HepG2 (cell line): ENCODE results near the gene VPS52. TPM values are rescaled to one million over a fixed set of nuclear protein-coding genes. Genes with fewer than 3 reads are reported as not detected.

ENCODE experiments used
- AGO2 ChIP-seq: fragments of 200-400 bp; formaldehyde crosslinking; optimal IDR thresholded peaks from 2 replicates; pipeline ENCODE3; 2017; ENCODE audit warnings: mild to moderate bottlenecking, low read depth, low read length, moderate library complexity
- ARID2 ChIP-seq: sonication (generic); formaldehyde crosslinking; IDR thresholded peaks from 2 replicates; pipeline ENCODE4 v1.8.1; 2022; ENCODE audit warnings: mild to moderate bottlenecking, missing genetic modification reagents, borderline replicate concordance
- CBX5 ChIP-seq: sonication (generic); formaldehyde crosslinking; IDR thresholded peaks from 2 replicates; pipeline ENCODE4 v1.4.0; 2020; ENCODE audit warnings: missing genetic modification reagents, borderline replicate concordance
- CENPX ChIP-seq: sonication (generic); formaldehyde crosslinking; IDR thresholded peaks from 2 replicates; pipeline ENCODE4 v1.9.0; 2021; ENCODE audit warnings: mild to moderate bottlenecking, missing genetic modification reagents, moderate library complexity
- E2F2 ChIP-seq: sonication (generic); formaldehyde crosslinking; IDR thresholded peaks from 2 replicates; pipeline ENCODE4 v1.4.0; 2020; ENCODE audit warnings: missing genetic modification reagents, borderline replicate concordance
- GZF1 ChIP-seq: sonication (generic); formaldehyde crosslinking; IDR thresholded peaks from 2 replicates; pipeline ENCODE4 v1.5.1; 2020; ENCODE audit warnings: mild to moderate bottlenecking, missing genetic modification reagents
- HNF1B ChIP-seq: sonication (generic); formaldehyde crosslinking; IDR thresholded peaks from 2 replicates; pipeline ENCODE4 v1.5.1; 2020; ENCODE audit warnings: mild to moderate bottlenecking, moderate library complexity, missing genetic modification reagents
- KDM2A ChIP-seq: sonication (generic); formaldehyde crosslinking; IDR thresholded peaks from 2 replicates; pipeline ENCODE4 v1.4.0; 2020; ENCODE audit warnings: low read depth, missing genetic modification reagents, borderline replicate concordance
- MEF2D ChIP-seq: sonication (generic); formaldehyde crosslinking; IDR thresholded peaks from 2 replicates; pipeline ENCODE4 v1.5.1; 2020; ENCODE audit warnings: mild to moderate bottlenecking, missing genetic modification reagents
- NR1H2 ChIP-seq: sonication (generic); formaldehyde crosslinking; IDR thresholded peaks from 2 replicates; pipeline ENCODE4 v1.8.1; 2022; ENCODE audit warnings: low read depth, missing genetic modification reagents, borderline replicate concordance
- PHF8 ChIP-seq: sonication (generic); formaldehyde crosslinking; IDR thresholded peaks from 2 replicates; pipeline ENCODE4 v1.5.0; 2020; ENCODE audit warnings: missing genetic modification reagents
- PRDM4 ChIP-seq: sonication (generic); formaldehyde crosslinking; IDR thresholded peaks from 2 replicates; pipeline ENCODE4 v1.9.0; 2021; ENCODE audit warnings: missing genetic modification reagents, borderline replicate concordance
- REPIN1 ChIP-seq: sonication (generic); formaldehyde crosslinking; IDR thresholded peaks from 2 replicates; pipeline ENCODE4 v1.8.0; 2022; ENCODE audit warnings: missing genetic modification reagents, low read depth, mild to moderate bottlenecking, borderline replicate concordance
- RFXAP ChIP-seq: sonication (generic); formaldehyde crosslinking; IDR thresholded peaks from 2 replicates; pipeline ENCODE4 v1.4.0; 2020; ENCODE audit warnings: missing genetic modification reagents, borderline replicate concordance
- SUZ12 ChIP-seq: fragments of 150-350 bp; IDR thresholded peaks from 2 replicates; pipeline ENCODE4 v1.6.1; 2014; ENCODE audit warnings: low read depth, low read length
- TBX2 ChIP-seq: sonication (generic); formaldehyde crosslinking; IDR thresholded peaks from 2 replicates; pipeline ENCODE4 v1.5.0; 2020; ENCODE audit warnings: missing genetic modification reagents, mild to moderate bottlenecking, borderline replicate concordance
- TMF1 ChIP-seq: sonication (generic); formaldehyde crosslinking; IDR thresholded peaks from 2 replicates; pipeline ENCODE4 v1.8.1; 2022; ENCODE audit warnings: low read depth, missing genetic modification reagents
- ZNF24 ChIP-seq: fragments of 450-650 bp; IDR thresholded peaks from 2 replicates; pipeline ENCODE4 v1.6.1; 2017; ENCODE audit warnings: antibody characterized with exemption, mild to moderate bottlenecking
- ZNF441 ChIP-seq: sonication (generic); formaldehyde crosslinking; IDR thresholded peaks from 2 replicates; pipeline ENCODE4 v1.7.0; 2021; ENCODE audit warnings: missing genetic modification reagents, borderline replicate concordance
- ZNF530 ChIP-seq: sonication (generic); formaldehyde crosslinking; IDR thresholded peaks from 2 replicates; pipeline ENCODE4 v1.5.0; 2020; ENCODE audit warnings: low read depth, mild to moderate bottlenecking, missing genetic modification reagents
- polyA plus RNA-seq, 8 experiments: library from polyadenylated mRNA; depleted of rRNA in 3 of 8; stranded (reverse) in 7 of 8; unstranded in 1 of 8; fragments of >200 nt; fragmentation: Illumina TruSeq in 4 of 8; extraction: Trizol in 4 of 8; gene quantifications; 2 replicates each; pipeline versions ENCODE4 v1.2.1 to v1.2.3, GENCODE V29; 2011 to 2016; ENCODE audit warnings: low read depth in 4 of 8, missing spikeins in 1 of 8, mixed read lengths in 1 of 8; ENCODE audit not compliant: insufficient read depth in 1 of 8
- total RNA-seq, 5 experiments: library from RNA; depleted of rRNA; stranded (reverse); fragments of >200 nt; fragmentation: Illumina TruSeq; extraction: Trizol; gene quantifications; 2 replicates each; pipeline ENCODE4 v1.2.3, GENCODE V29; 2016; ENCODE audit warnings: low read depth in 1 of 5
- TF ChIP-seq, protein P1 (sequence below): sonication (generic); formaldehyde crosslinking; IDR thresholded peaks from 2 replicates; pipeline ENCODE4 v1.8.1; 2023; ENCODE audit warnings: mild to moderate bottlenecking, inconsistent platforms, moderate library complexity, missing genetic modification reagents, borderline replicate concordance
- TF ChIP-seq, protein P2 (sequence below): IDR thresholded peaks from 2 replicates; pipeline ENCODE4 v1.6.1; 2012; ENCODE audit warnings: inconsistent platforms

VPS52 gene
- total and polyA plus RNA-seq, 2 of the 13 experiments (the other 11 are each of a cell fraction or from before 2014, with no cell fraction given), result 48.9 to 85.5 TPM

- TF ChIP-seq PRDM4 (CRISPR knock-in tag) (no peak), MEF2D (CRISPR knock-in tag) (no peak), CBX5 (no peak), TMF1 (CRISPR knock-in tag) (no peak), E2F2 (CRISPR knock-in tag) (0 out of 2 replicates have a peak, but pooled peaks have one; percentile 40), SUZ12 (no peak), ARID2 (0 out of 2 replicates have a peak, but pooled peaks have one; percentile 84), REPIN1 (CRISPR knock-in tag) (0 out of 2 replicates have a peak, but pooled peaks have one; percentile 15), GZF1 (CRISPR knock-in tag) (0 out of 2 replicates have a peak, but pooled peaks have one; percentile 16), TBX2 (CRISPR knock-in tag) (no peak), AGO2 (peak; percentile 99), CENPX (no peak), RFXAP (CRISPR knock-in tag) (peak; percentile 68; the same call in 1 of the 2 replicates), ZNF530 (CRISPR knock-in tag) (no peak), KDM2A (peak; percentile 98), NR1H2 (CRISPR knock-in tag) (no peak), PHF8 (CRISPR knock-in tag) (no peak), HNF1B (CRISPR knock-in tag) (no peak), ZNF24 (no peak), ZNF441 (no peak)
- TF ChIP-seq, protein P1, sequence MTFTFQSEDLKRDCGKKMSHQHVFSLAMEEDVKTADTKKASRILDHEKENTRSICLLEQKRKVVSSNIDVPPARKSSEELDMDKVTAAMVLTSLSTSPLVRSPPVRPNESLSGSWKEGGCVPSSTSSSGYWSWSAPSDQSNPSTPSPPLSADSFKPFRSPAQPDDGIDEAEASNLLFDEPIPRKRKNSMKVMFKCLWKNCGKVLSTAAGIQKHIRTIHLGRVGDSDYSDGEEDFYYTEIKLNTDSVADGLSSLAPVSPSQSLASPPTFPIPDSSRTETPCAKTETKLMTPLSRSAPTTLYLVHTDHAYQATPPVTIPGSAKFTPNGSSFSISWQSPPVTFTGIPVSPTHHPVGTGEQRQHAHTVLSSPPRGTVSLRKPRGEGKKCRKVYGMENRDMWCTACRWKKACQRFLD (CRISPR knock-in tag), result 0 out of 2 replicates have a peak, but pooled peaks have one; percentile 21
- TF ChIP-seq, protein P2, sequence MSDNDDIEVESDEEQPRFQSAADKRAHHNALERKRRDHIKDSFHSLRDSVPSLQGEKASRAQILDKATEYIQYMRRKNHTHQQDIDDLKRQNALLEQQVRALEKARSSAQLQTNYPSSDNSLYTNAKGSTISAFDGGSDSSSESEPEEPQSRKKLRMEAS, result 0 out of 2 replicates have a peak, but pooled peaks have one; percentile 18
Observed at GRCh38 chr6:33213166-33213988, 58.3 kb downstream of the VPS52 start (continued).
